ENCODE data around the gene CAT. TPM values are rescaled to one million over a fixed set of nuclear protein-coding genes. Genes with fewer than 3 reads are reported as not detected.

CAT gene
- polyA plus RNA-seq, 1 experiment, result 104 TPM

DNA sequence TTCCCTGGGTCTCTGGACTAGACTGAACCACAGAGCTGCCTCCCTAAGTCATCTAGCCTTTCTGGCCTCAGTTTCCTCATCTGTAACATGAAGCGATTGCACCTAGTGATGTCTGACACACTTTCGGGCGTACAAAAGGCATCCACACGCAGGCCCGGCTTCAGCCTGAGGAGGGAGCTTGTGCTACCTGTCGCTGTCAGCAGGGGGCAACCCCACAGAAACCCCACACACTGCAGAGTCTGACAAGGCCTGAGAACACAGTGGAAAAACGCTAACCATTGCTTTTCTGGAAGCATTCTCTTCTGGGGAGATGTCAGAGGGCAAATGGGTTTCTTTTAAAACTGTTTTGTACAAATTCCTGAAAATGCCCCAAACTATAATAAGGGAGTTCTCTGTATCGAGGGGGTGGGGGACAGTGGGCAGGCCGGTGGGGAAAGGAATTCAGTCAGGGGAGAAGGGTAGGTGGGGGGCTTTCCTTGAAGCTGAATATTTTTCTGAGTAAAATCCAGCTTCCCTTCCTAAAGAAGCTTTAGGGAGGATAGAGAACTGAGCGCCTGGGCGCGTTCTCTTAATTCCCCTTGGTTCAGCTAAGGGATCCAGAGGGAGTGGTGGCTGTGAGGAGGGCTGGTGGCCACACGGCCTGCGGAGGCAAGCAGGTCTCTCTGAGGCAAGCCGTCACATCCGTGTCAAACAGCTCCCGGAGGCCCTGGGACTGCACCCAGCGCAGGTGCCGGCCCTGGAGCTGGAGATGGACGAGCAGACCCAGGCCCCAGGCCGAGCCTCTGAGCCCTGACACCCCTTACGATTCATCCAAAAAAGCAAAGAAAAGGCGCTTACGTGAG lies 74.3 kb downstream of the CAT start:
- TF ChIP-seq, protein P1, sequence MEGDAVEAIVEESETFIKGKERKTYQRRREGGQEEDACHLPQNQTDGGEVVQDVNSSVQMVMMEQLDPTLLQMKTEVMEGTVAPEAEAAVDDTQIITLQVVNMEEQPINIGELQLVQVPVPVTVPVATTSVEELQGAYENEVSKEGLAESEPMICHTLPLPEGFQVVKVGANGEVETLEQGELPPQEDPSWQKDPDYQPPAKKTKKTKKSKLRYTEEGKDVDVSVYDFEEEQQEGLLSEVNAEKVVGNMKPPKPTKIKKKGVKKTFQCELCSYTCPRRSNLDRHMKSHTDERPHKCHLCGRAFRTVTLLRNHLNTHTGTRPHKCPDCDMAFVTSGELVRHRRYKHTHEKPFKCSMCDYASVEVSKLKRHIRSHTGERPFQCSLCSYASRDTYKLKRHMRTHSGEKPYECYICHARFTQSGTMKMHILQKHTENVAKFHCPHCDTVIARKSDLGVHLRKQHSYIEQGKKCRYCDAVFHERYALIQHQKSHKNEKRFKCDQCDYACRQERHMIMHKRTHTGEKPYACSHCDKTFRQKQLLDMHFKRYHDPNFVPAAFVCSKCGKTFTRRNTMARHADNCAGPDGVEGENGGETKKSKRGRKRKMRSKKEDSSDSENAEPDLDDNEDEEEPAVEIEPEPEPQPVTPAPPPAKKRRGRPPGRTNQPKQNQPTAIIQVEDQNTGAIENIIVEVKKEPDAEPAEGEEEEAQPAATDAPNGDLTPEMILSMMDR (IDR thresholded peaks at IDR 0.05; ENCODE audit: low read depth, low read length), result peak; percentile 89
- CTCF ChIA-PET, result interaction anchor here (0.5 to 4.1 kb wide), 24 partner anchors 10 to 1539 kb away, joined by 3 to 14 read pairs (median 3); partner anchors contain the start of gene APIP
- H3K9me3 ChIP-seq (ENCODE audit: control insufficient read depth, insufficient read depth, low read length), result no peaks in the 10 kb centered on the region
- DNase-seq (ENCODE audit: low read depth, low spot score), result no peak
- no peak overlapping the region for H3K27ac ChIP-seq (ENCODE audit: low read depth, low read length)
- POLR2A ChIA-PET, result no interaction called here
- no peak overlapping the region for H3K4me3 ChIP-seq (ENCODE audit: low read depth, low read length)
- H3K27me3 ChIP-seq (ENCODE audit: control insufficient read depth, insufficient read depth, low read length), result no peaks in the 10 kb centered on the region

DNA sequence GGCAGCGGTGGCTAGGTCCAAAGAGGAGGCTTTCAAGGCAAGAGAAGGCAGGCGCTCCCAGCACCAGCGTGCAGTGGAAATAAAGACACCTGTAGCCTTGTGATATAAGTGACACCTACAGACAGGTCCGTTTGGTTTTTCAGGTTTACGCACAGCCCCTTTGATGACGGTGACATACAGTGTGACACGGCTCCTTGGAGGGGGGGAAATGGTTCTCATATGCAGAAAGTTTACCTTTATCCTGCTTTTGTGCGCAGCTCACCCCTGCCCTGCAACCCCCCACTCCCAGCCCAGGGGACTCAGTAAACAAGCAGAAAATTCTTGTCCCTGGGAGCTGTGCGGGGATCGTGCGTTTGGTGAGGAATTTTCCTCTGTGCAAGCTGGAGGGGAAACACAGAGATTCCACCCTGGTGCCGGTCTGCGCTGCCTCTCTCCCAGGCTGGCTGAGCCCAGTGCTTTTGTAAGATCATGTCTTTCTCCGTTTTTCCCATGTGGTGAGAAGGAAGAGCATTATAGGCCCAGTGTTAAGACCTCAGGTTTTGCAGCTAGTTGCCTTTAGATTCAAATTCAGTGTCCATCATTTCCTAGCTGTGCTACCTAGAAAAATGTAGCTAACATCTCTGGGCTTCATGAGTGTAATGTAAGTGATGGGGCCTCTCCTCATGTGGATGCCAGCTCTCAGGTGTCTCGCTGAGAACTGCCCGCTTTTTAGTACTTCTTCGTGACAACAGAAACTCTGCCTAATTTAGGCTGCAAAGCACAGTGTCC lies 75.1 kb downstream of the CAT start, which contains the start of gene ELF5:
TSS of gene ELF5 (minus strand) at position 113 of the 768 bp plus-strand sequence. CDS start 8,045 bp downstream, outside the sequence.
- TF ChIP-seq, protein P1 (IDR thresholded peaks at IDR 0.05; ENCODE audit: low read depth, low read length), result no peak
- DNase-seq (ENCODE audit: low read depth, low spot score), result no peak
- POLR2A ChIA-PET, result no interaction called here
- no peak within 1 kb of the TSS for H3K27ac ChIP-seq (ENCODE audit: low read depth, low read length)
- CTCF ChIA-PET, result interaction anchor here (0.7 to 4.1 kb wide), 12 partner anchors 11 to 402 kb away, joined by 3 to 14 read pairs (median 4); partner anchors contain the start of gene APIP
- H3K9me3 ChIP-seq (ENCODE audit: control insufficient read depth, insufficient read depth, low read length), result no peaks in the 10 kb centered on the region
- no peak within 1 kb of the TSS for H3K4me3 ChIP-seq (ENCODE audit: low read depth, low read length)
- H3K27me3 ChIP-seq (ENCODE audit: control insufficient read depth, insufficient read depth, low read length), result peaks cover 2% of the 10 kb centered on the region

DNA sequence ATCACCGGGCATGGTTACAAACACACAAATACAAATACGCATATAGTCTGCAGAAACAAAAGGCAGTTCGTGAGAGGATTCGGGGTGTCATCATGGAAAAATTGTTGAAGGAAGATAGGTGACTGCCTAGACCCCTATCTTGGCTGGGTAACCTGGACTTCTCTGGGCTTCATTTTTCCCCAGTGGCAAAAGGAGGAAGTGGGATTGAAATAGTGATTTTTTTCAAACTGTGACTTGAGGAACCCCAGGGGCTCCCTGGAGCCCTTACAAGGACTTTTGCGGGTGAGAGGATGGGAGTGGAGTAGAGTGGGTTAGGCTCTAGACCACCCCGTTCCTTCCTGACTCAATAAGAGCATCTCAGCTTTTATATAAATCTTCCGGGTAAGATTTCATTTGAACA lies 75.9 kb downstream of the CAT start:
- Histone ChIP-seq H3K4me3 (ENCODE audit: low read depth, low read length) (no peak overlapping the region), H3K9me3 (ENCODE audit: control insufficient read depth, insufficient read depth, low read length) (no peaks in the 10 kb centered on the region), H3K27me3 (ENCODE audit: control insufficient read depth, insufficient read depth, low read length) (peaks cover 3% of the 10 kb centered on the region), H3K27ac (ENCODE audit: low read depth, low read length) (no peak overlapping the region)
- ChIA-PET CTCF (interaction anchor here (2.7 to 4.1 kb wide), 2 partner anchors 22 to 72 kb away, joined by 13 to 14 read pairs; no protein-coding TSS in a partner anchor), POLR2A (no interaction called here)
- TF ChIP-seq, protein P1 (IDR thresholded peaks at IDR 0.05; ENCODE audit: low read depth, low read length), result no peak
- no peak for DNase-seq (ENCODE audit: low read depth, low spot score)

DNA sequence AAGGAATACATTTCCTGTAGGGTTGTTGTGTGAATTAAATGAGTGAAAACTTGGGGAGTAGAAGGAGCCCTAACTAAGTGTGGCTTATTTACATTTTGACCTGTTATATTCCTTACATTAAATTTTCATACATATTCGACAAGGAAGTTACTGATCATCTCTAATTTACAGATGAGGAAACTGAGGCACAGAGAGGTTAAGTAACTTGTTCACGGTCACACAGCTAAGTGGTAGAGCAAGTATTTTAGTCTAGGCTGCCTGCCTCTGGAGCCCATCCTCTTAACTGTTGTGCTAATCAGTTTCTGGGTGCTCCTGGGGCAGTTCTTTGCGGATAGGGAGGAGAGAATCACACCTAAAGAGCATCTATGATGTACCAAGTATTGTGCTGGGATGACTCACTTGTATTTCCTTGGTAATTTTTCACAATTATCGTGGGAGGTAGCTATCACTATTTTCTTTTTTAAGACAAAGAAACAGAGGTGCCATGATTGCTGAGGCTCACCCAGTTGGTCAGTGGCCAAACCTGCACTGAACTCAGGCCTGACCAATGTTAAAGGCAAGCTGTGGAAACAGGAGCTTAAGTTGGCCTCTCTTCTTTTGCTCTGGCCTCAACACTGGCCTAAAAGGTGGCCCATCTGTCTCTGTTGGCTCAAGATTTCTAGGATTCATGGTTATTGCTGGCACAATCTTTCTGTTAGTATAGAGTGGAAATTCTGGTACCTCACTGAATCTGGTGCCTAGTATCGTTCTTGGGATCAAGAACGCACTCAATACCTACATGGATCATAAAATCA lies 77.7 kb downstream of the CAT start:
- peaks cover 8% of the 10 kb centered on the region for H3K27me3 ChIP-seq (ENCODE audit: control insufficient read depth, insufficient read depth, low read length)
- no peak for DNase-seq (ENCODE audit: low read depth, low spot score)
- TF ChIP-seq, protein P1 (IDR thresholded peaks at IDR 0.05; ENCODE audit: low read depth, low read length), result no peak
- CTCF ChIA-PET, result no interaction called here
- H3K27ac ChIP-seq (ENCODE audit: low read depth, low read length), result no peak overlapping the region
- no peaks in the 10 kb centered on the region for H3K9me3 ChIP-seq (ENCODE audit: control insufficient read depth, insufficient read depth, low read length)
- H3K4me3 ChIP-seq (ENCODE audit: low read depth, low read length), result no peak overlapping the region
- POLR2A ChIA-PET, result no interaction called here

Measured in AG04450 (cell line).